Activated CD8-positive, alpha-beta memory T cell treated with anti-CD3 and anti-CD28 coated beads for 24 hours (primary cell): Measurements from ENCODE around the gene AGRN.

Experiments used
- DNase-seq: peaks from one replicate; pipeline ENCODE4 v3.0.0-alpha.2; 2020

Gene AGRN

DNA sequence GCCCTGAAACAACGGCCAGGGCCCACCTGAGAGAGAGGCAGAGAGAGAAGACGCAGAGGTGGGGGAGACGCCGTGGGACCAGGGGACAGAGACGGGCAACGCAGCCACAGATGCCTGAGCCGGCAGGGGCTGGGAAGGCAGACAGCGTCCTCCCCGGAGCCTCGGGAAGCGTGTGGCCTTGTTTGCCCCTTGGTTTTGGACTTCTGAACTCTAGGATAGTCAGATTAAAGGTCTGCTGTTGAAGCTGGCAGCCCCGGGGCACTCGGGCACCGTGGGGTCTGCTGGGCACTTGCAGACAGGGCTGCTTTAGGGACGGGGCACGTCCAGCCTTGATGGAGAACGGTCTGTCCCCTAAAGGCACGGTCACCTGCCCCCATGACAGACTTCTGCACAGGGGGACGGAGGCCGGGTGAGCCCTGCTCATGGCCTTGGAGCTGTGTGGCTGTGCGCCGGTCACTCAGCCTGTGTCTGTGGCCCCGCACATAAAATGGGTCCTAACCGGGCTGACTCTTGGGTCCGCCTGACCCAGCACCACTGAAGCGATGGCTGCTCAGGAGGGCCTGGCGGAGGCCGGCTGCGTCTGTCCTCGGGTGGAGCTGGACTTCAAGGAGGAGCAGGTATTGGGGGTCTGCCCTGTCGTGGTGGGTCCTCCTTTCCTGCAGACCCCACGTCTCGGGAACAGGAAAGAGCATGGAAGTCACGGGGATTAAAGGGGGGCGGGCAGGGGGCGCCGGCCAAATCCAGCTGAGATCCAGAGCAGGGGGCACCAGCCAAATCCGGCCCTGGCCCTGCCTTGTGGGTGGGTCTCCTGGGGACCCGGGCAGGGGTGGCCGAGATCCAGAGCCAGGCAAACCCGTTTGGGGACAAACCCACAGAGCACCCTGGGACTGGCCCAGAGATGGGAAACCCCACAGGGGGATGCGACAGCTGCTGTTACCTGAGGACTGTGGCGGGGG, 63.8 kb downstream of the AGRN start:
- peak; percentile 56 for DNase-seq

DNA sequence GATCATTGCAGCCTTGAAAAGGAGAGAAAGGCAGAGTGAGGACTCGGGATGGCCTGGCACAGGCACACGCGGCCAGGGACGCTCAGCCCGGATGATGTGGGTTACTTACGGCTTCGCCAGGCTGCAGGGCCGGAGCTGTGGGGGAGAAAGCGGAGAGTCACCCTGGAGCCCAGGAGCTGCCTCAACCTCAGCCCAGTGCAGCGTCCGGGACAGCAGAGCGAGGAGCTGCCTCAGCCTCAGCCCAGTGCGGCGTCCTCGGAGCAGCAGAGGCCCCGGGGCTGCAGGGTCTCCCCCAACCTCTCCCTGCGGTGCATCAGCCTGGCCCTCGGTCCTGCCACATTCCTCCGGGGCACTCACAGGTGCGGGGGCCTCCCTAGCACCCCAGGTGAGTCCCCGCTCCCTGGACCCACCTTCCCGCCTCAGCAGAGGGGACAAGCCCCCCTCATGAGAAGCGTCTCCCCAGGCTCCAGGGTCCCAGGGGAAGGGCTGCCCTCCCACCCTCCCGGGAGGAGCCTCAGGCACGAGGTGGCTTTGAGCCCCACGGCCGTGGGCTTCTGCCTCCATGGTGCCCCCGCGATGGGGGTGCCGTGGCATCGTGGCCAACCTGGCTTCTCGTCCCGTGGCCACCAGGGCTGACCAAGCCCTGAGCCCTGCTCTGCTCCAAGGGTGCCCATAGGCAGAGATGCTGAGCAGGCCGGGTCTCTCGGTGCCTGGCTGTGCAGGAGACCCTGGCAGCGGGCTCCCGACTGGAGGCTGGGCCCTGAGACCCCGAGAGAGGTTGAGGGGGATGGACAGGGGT, 64.7 kb downstream of the AGRN start:
- peak; percentile 56 for DNase-seq

DNA sequence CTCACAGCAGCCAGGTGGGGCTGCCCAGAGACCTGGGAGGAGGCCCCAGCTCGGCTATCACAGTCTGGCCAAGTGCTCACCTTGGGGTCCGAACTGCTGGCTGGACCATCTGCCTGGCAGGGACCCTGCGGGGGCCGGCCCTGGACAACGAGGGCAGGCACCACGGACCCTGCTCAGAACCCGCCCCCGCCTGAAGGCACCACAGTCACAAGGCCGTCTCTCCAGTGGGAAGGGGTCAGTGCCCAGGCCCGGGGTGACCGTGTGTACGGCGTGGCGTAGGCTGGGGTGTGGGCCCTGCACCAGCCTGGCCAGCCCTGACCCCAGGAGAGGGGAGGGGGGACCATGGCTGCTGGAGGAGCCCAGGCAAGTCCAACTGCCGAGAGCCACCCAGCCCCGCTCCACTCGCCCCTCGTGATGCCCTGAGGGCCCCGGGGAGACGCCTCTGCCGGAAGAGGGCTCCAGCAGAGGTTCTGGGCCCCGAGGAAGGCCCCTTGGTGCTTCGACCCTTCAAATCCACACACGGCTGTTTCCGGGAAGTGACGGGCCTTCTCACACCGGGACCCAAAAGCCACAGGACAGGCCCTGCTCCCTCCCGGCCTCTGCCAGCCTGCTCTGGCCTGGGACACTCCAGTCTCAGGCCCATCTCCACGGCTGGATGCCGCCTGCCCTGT, 65.4 kb downstream of the AGRN start:
- peak; percentile 54 for DNase-seq

DNA sequence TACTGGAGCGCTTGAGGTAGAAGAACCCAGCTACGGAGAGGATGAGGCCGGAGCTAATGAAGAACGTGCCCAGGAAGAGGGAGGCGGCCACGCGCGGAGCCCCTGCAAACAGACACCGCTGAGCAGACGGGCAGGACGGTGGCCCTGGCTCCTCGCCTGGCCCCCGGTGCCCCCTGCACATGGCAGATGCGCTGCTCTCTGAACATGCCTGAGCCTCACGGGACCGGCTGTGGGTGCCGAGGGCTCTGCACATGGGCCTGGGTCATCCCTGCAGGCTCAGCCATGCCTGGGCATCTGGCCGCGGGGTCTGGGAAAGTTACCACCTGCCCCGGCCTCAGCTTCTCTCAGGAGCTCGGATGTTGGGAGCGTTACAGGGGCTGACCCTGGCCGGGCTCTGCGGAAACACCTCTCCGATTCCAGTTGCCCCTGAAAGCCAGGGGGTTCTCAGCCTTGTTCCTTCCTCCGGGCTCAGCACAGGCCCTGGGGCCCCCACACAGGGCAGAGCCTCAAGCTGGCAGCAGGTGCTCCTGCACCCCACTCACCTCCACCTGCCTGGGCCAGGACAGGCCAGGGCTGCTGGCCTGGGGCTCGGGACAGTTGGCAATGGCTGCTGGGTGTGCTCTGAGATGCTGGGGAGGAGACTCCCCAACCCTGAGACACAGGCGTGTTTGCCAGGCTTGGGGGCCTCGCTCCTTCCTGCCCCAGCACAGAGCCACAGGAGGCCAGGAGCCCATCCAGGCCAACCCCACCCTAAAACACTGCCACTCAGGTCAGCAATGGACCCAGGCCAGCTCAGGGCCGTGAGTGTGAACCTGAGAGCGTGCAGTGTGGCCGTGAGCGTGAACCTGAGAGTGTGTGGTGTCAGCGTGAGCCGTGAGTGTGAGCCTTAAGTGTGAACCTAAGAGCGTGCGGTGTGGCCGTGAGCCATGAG, 66.3 kb downstream of the AGRN start:
- peak; percentile 55 for DNase-seq

DNA sequence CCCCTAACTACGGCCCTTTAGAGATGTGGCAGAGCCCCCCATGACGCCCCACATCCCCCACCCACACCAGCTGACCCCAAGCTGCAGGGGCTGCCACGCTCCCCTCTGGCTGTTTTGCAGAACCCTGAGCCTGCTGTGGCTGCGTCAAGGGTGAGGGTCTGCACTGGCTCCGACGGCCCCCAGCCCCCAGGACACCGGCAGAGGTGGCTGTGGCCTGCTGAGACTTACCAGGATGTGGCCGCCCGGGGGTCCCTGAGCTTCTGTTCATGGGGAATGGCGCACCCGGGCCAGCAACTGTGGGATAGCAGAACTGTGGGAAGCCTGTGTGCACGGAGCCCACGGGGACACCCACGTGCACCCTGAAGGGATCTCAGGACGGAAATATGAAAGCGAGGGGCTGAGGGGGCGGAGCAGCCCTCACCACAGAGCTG, 67.0 kb downstream of the AGRN start:
- peak; percentile 55 for DNase-seq

DNA sequence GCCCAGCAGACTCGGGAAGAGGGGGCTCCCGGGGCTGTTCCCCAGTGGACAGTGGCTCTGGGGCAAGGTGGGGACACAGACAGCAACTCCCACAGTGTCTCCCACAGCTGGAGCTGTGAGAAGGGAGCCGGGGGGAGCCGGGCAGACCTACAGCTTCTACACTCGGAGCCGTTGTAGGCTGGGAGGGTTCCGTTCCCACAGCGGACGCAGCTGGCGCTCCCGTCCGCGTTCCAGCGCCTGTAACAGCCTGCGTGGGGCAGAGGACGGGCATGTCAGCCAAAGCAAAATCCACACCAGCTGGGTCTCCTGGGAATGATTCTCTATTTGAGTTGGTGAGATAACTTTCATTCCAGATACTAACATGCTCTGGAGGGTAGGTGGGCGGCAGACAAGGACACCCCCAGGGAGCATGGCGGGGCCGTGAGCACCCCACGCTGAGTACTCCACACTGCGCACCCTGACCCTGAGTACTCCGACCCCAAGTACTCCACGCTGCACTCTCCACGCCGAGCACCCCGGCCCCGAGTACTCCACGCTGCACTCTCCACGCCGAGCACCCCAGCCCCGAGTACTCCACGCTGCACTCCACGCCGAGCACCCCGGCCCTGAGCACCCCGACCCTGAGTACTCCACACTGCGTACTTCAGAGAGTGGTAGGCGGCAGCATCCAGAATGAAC, 67.6 kb downstream of the AGRN start:
- peak; percentile 55 for DNase-seq

DNA sequence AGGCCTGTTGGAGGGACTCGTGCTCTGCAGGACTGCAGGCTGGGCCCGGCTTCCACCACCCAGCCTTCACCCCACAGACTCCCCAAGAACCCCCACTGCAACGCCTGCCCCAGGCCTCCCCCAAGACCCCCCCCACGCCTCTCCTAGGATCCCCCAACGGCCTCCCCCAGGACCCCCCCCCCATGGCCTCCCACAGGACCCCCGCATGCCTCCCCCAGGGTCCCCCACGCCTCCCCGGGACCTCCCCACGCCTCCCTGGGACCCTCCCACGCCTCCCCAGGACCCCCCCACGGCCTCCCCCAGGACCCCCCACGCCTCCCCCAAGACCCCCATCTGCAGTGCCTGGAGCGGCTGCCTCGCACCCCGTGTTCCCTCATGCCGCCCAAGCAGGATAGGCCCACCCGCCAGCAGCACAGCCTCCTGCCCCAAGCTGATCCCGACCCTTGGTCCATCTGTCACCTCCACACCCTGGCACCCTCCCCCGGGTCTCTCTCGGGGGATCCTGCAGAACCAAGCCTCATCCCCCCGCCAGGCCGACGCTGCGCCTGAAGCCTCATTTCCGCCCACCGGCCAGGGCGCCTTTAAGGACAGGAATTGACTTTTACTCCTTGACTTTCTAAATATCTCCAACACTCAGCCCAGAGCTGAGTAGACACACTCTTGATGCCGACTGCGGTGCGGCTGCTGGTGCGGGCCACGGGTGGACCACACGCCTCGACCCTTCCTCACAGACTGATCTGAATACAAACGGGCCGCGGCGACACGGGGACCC, 68.3 kb downstream of the AGRN start:
- DNase-seq, result peak; percentile 55

DNA sequence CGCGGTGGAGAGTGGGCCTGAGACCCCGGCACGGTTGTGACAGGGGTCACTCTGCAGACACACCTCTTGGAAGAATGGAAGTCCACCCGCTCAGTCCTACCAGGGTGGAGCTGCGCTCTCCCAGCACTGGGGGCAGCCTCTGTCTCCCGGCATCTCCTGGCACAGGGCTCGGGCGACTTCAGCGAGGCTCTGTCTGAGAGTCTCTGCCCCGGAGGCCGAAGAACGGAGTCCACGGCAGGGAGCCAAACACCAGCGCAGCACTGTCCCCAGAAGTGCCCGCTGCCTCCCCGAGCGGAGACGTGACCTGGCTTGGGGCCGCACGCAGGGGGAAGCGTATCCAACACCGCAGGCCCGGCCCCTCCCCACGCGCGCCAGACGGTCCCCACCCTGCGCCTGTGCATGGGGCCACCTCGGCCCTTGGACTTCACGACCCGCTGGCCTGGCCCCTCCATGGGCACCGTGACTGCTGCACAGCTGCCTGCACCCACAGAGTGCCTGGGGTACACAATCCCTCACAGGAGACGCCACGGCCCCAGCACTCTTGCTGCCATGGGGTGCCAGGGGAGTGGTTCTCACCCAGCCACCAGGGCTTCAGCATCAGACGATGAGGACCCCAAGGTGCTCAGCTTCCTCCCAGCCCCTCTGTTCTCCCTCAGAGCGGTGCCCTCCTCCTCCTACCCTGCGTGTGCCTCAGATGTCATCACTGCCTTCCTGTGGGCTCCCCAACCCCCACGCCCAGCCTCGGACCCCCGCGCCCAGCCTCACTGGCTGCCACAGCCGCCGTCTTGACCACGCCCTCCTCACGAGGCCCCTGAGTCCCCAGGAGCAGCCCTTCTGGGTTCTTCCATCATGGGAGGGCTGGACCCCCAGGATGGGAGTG, 69.1 kb downstream of the AGRN start:
- peak; percentile 53 for DNase-seq

DNA sequence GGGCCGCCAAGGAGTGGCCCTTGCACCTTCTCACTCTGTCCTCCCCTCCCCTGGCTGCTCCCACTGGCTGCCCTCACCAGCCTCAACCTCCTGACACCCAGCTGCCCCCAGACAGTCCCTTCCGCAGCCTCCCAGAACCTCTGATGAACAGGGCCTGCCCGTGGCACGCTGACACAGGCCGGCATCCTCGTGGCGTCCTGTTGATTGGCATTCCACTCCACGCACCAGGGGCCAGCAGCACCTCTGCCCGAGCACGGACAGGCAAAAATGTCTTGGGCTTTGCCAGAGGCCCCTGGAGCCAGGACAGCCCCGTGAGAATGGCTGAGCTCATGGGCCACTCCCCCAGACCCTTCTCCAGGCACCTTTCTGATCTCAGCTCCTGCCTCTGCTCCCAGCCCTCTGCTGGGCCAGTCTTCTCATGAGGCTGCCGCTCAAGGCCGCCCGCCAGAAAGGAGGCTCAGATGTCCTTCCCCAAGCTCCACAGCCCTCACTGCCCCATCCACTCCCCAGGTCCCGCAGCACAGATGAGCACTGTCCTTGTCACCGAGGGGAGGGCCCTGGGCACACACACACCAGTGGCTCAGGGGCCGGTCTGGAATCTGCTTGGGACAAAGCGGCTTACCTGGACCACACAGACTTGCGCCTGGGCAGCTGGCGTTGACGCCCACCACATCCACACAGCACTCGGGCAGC, 70.0 kb downstream of the AGRN start:
- DNase-seq, result peak; percentile 53

DNA sequence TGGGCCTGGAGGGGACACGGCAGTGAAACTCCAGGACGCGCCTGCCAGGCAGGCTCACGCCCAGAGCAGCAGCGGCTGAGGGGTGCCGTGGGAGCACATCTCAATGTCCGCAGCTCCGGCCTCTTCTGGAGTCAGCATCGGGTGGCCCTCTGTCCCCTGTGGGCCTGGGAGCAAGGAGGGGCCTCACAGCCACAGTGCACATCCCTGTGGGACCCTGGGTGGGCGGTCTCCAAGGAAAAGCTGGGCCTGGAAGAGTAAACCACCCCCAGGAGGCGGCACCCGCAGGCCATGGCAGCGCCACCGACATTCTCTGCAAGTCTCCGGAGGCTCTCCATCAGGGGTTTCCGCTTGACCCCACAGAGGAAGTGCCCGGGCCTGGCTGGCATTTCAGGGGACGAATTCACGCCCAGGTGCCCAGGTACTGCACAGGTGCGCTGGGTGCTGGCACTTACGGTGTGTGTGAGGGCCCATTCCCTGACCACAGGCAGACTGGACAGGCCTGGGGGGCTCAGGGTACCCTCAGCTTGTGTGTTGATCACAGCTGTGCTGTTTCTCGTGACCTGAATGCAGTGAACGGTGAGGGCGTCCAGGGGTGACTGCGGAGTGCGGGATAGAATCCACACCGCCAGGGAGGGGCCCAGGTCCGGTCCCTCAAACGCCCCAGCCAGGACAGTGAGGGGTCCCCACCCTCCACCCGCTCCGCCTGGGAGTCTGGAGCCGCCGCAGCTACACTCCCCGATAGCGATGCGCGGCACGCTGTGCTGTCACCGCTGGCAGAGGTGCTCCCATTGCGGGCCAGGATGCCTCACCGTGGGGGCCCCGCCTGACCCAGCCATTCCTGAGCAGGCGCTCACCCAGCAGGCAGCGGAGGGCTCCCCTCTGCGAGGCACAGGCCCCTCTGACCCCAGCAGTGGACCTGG, 70.8 kb downstream of the AGRN start:
- peak; percentile 56 for DNase-seq

DNA sequence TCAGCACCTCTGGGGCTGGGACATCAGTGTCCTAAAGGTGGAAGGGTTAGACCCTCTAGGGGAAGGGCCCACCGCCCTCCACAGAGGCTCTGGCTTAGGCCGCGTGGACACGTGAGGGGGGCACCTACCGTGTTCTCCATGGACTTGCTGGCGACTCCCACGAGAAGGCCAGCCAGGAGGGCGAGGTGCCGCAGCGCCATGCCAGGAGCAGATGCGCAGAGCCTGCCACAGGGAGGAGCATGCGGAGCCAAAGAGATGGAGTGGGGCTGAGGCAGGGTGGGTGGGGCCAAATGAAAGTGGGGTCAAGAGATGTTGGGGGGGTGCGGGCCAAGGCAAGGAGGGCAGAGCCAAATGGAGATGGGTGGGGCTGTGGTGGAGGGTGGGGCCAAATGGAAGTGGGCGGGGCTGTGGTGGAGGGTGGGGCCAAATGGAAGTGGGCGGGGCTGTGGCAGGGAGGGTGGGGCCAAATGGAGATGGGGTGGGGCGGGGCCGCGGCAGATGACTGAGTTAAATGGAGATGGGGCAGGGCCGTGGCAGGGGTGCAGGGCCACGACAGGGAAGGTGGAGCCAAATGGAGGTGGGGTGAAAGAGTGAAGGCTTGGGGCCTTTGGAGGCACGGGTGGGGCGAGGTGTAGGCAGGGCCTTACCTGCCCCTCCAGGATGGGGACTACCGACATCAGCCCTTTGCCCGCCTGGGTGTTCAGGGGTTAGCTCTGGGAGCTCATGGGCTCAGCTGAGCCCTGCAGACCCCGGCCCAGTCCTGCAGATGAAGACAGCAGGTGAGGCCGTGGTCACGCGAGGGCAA, 71.6 kb downstream of the AGRN start:
- peak; percentile 59 for DNase-seq

DNA sequence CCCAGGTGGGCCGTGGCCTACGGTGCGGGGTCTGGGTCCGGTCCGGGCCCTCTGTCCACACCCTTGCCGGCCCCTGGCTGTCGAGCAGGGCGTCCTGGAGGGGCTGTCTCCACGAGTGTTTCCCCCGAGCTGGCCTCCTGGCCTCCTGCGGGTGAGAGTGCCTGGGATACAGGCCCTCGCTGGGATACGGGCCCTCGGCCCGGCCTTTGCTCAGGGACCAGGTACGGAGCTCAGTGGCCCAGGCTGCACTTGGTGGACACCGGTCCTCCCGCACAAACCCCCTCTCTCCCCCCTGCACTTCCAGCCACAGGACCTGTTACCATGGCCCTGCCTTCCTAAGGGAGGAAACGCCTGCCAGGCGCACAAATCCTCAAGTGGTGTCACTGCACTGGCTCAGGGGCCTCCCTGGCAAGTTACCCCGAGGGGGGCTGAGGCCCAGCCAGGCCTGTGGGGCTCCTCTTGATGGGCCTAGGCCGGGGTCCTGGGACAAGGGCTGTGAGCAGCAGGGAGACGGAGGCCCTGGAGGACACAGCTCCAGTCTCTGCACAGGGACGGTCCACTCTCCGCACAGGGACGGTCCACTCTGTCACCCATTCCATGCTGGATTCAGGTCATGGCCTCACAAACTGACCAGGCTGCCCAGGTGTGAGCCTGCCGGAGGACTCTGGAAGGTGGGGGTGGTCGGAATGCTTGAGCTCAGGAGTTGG, 72.4 kb downstream of the AGRN start:
- DNase-seq, result peak; percentile 58

DNA sequence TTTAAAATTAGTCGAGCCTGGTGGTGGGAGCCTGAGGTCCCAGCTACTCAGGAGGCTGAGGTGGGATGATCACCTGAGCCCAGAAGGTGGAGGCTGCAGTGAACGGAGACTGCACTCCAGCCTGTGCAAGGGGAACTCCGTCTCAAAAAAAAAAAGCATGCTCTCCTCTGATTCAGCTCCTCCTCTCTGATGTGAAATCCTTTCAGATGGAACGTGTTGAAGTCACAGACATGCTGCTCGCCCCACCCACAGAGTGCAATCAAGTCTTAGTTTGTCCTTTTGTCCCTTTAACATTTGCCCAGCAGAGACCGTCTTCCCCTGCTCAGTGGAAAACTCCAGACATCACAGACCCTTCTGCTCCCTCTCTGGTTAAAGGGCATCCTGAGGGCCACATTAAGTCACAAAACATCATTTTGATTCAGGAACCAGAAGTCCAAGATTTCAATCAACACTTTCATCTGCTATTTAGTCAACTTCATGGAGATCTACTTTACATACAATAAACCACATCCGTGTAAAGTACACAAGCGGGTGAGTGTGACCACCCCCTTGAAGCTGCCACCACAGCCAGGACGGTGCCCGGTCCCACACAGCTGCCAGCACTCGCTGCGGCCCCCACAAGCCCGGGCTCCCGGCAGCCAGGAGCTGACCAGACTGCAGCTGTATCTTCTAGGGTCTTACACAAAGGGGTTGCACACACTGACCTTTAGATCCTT, 73.1 kb downstream of the AGRN start:
- peak; percentile 55 for DNase-seq

DNA sequence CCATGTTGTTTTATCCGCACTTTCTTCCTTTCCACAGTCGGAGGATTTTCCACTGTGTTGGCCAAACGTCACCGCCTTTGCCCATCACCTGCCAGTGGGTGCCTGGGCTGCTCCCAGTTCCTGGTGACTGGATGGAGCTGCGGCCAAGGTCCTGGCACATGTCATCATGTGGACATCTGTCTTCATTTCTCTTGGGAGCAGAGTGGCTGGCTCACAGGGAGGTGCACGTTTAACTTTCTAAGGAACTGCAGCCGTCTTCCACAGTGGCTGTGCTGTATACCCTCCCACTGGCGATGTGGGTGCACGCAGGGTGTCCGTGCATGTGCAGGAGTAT, 73.7 kb downstream of the AGRN start:
- peak; percentile 53 for DNase-seq

DNA sequence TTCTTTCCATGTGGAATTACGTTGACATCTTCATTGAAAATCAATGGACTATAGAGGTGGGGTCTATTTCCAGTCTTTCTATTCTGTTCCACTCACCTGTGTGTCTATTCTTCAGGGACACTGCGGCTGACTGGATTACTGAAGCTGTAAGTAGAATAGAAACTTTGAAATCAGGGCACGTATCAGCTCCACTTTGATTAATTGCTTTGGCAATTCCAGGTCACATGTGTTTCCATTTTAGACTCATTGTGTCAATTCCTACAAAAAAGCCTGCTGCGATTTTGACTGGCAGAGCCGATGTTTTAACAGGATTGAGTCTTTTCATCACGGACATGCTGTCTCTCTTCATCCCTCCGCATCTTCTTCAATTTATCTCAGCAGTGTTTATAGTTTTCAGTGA, 75.1 kb downstream of the AGRN start:
- no peak for DNase-seq

DNA sequence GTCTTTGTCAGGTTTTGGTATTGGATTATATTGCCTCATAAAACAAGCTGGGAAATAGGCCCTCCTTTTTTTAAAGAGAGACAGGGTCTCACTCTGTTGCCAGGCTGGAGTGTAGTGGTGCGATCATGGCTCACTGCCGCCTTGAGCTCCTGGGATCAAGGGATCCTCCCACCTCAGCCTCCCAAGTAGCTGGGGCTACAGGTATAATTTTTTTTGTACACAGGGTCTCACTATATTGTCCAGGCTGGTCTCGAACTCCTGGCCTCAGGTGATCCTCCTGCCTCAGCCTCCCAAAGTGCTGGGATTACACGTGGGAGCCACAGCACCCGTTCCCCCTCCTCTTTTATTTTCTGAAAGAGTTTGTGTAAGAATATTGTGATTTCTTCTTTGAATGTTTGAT, 76.2 kb downstream of the AGRN start:
- peak; percentile 44 for DNase-seq
